Neuronal stem cell (in vitro differentiated cells): ENCODE results near the gene CAMTA1.

ENCODE experiments used
- DNase-seq: peaks from one replicate; pipeline ENCODE4 v3.0.0-alpha.2; 2013; ENCODE audit warnings: low spot score
- H2AFZ ChIP-seq: one replicate; pipeline ENCODE4 v1.6.1; 2013; ENCODE audit warnings: mild to moderate bottlenecking, low read length, inconsistent platforms
- H2AK5ac ChIP-seq: 2 replicates; pipeline ENCODE4 v1.6.1; 2013; ENCODE audit warnings: low read depth, mild to moderate bottlenecking, inconsistent platforms, low read length, moderate library complexity, mixed read lengths
- H2BK120ac ChIP-seq: 2 replicates; pipeline ENCODE4 v1.6.1; 2013; ENCODE audit warnings: low read depth, mild to moderate bottlenecking, inconsistent platforms, low read length, moderate library complexity, mixed read lengths
- H2BK12ac ChIP-seq: one replicate; pipeline ENCODE4 v1.6.1; 2013; ENCODE audit warnings: low read length, inconsistent platforms
- H2BK15ac ChIP-seq: 2 replicates; pipeline ENCODE4 v1.6.1; 2013; ENCODE audit warnings: mild to moderate bottlenecking, low read length, inconsistent platforms, mixed read lengths
- H2BK5ac ChIP-seq: one replicate; pipeline ENCODE4 v1.6.1; 2013; ENCODE audit warnings: inconsistent platforms, mild to moderate bottlenecking, low read length, moderate library complexity
- H3K14ac ChIP-seq: one replicate; pipeline ENCODE4 v1.6.1; 2013; ENCODE audit warnings: low read length, inconsistent platforms
- H3K18ac ChIP-seq: 2 replicates; pipeline ENCODE4 v1.6.1; 2013; ENCODE audit warnings: low read length, inconsistent platforms
- H3K23ac ChIP-seq: 2 replicates; pipeline ENCODE4 v1.6.1; 2013; ENCODE audit warnings: low read depth, mild to moderate bottlenecking, mixed read lengths, low read length, inconsistent platforms; ENCODE audit not compliant: poor library complexity
- H3K27ac ChIP-seq: replicated peaks from 3 replicates; pipeline ENCODE4 v1.5.1; 2013; ENCODE audit warnings: low read length, inconsistent platforms
- H3K27me3 ChIP-seq, 3 experiments: 2 replicates each; pipeline ENCODE4 v1.6.1; 2013; ENCODE audit warnings: low read length in 3 of 3, mild to moderate bottlenecking in 2 of 3, inconsistent platforms in 1 of 3, low read depth in 1 of 3, mixed read lengths in 1 of 3, moderate library complexity in 1 of 3; ENCODE audit not compliant: control insufficient read depth in 3 of 3, insufficient read depth in 3 of 3
- H3K36me3 ChIP-seq, 2 donors: replicated peaks in 1 of 2; 2 replicates each; pipeline ENCODE4 v1.6.1; 2013; ENCODE audit warnings: low read length in 2 of 2; ENCODE audit not compliant: control insufficient read depth in 2 of 2, insufficient read depth in 2 of 2
- H3K4ac ChIP-seq: 2 replicates; pipeline ENCODE4 v1.6.1; 2013; ENCODE audit warnings: inconsistent platforms, mild to moderate bottlenecking, low read length, moderate library complexity
- H3K4me1 ChIP-seq, 2 donors: 1 replicate in 1 of 2; 2 replicates in 1 of 2; pipeline ENCODE4 v1.6.1; 2013; ENCODE audit warnings: low read length in 2 of 2, low read depth in 1 of 2; ENCODE audit not compliant: control insufficient read depth in 2 of 2, insufficient read depth in 1 of 2
- H3K4me2 ChIP-seq: one replicate; pipeline ENCODE4 v1.6.1; 2013; ENCODE audit warnings: mild to moderate bottlenecking, low read length, inconsistent platforms; ENCODE audit not compliant: insufficient read depth, poor library complexity, severe bottlenecking
- H3K4me3 ChIP-seq, 2 donors: 2 replicates each; pipeline ENCODE4 v1.5.1; 2013; ENCODE audit warnings: low read length in 2 of 2, mild to moderate bottlenecking in 2 of 2, inconsistent platforms in 1 of 2, moderate library complexity in 1 of 2
- H3K79me1 ChIP-seq: one replicate; pipeline ENCODE4 v1.6.1; 2013; ENCODE audit warnings: low read depth, mild to moderate bottlenecking, inconsistent platforms, low read length, moderate library complexity
- H3K9ac ChIP-seq: one replicate; pipeline ENCODE4 v1.6.1; 2013; ENCODE audit warnings: mild to moderate bottlenecking, low read depth, low read length, inconsistent platforms; ENCODE audit not compliant: poor library complexity
- H3K9me3 ChIP-seq, 2 donors: replicated peaks in 1 of 2; 2 replicates each; pipeline versions ENCODE3 to v1.6.1; 2013; ENCODE audit warnings: low read length in 2 of 2, mild to moderate bottlenecking in 2 of 2, inconsistent platforms in 1 of 2, low read depth in 1 of 2, mixed read lengths in 1 of 2, moderate library complexity in 1 of 2; ENCODE audit not compliant: control insufficient read depth in 2 of 2, insufficient read depth in 1 of 2
- H4K8ac ChIP-seq: one replicate; pipeline ENCODE4 v1.6.1; 2013; ENCODE audit warnings: low read depth, mild to moderate bottlenecking, inconsistent platforms, low read length, moderate library complexity
- H4K91ac ChIP-seq: one replicate; pipeline ENCODE4 v1.6.1; 2013; ENCODE audit warnings: low read length, low read depth, mild to moderate bottlenecking, inconsistent platforms; ENCODE audit not compliant: poor library complexity
- WGBS, 2 donors: extraction: QIAGEN DNeasy Blood & Tissue Kit; methylation state at CpG; one replicate each; pipeline ENCODE4 v1.1.7; 2013; ENCODE audit warnings: missing lambda C conversion rate in 2 of 2, mixed read lengths in 1 of 2; ENCODE audit not compliant: insufficient read length in 2 of 2, insufficient replicate concordance in 1 of 2; ENCODE audit errors: extremely low coverage in 2 of 2; 5-methylcytosine and 5-hydroxymethylcytosine counted together

Gene CAMTA1

GRCh38 chr1:7104339-7104738 is 319.1 kb downstream of the CAMTA1 start:
- Histone ChIP-seq H3K36me3 (peaks cover 0 to 6% of the 10 kb centered on the region in 2 donors), H4K91ac (no peak overlapping the region), H2BK120ac (no peak overlapping the region), H3K23ac (no peak overlapping the region), H3K4me2 (no peak overlapping the region), H3K27ac (no peak overlapping the region), H3K27me3 (peaks cover 0 to 10% (median 4%) of the 10 kb centered on the region in 3 experiments), H3K18ac (no peak overlapping the region), H2BK12ac (no peak overlapping the region), H3K9ac (no peak overlapping the region), H2BK5ac (no peak overlapping the region), H2AK5ac (no peak overlapping the region), H4K8ac (no peak overlapping the region), H3K9me3 (peaks cover 0 to 9% of the 10 kb centered on the region in 2 donors), H3K14ac (no peak overlapping the region), H3K4ac (no peak overlapping the region), H2BK15ac (no peak overlapping the region), H2AFZ (no peak overlapping the region), H3K4me3 (no peak overlapping the region), H3K79me1 (no peaks in the 10 kb centered on the region), H3K4me1 (peaks cover 0 to 10% of the 10 kb centered on the region in 2 donors)
- WGBS, 2 donors = no CpG with 5 or more reads among the region's 2 CpGs
- no peak for DNase-seq

DNA sequence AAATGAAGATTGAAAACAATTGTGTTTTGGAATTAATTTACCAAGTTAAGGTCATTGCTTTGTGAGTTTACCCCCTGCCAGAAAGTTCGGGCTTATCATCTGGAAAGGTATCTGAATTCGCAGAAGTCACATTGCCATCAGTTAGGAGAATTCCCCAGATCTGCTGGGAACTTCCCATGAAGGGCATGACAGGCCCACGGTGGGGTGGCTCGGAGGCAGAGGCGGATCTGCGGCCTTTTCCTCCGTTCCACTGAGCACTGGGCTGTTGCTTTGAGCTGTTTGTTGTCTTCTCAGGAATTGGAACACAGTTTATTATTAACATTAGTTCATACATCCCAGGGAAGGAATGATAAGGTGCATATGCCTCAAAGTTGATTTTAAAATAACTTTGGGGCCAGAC is 320.0 kb downstream of the CAMTA1 start:
- Histone ChIP-seq H3K36me3 (peaks cover 0 to 6% of the 10 kb centered on the region in 2 donors), H3K4me2 (no peak overlapping the region), H3K9me3 (peaks cover 0 to 9% of the 10 kb centered on the region in 2 donors), H3K27me3 (peaks cover 0 to 7% (median 4%) of the 10 kb centered on the region in 3 experiments), H4K8ac (no peak overlapping the region), H3K18ac (no peak overlapping the region), H3K14ac (no peak overlapping the region), H3K23ac (no peak overlapping the region), H3K4me1 (peaks cover 0 to 10% of the 10 kb centered on the region in 2 donors), H2AFZ (no peak overlapping the region), H2BK120ac (no peak overlapping the region), H2BK5ac (no peak overlapping the region), H3K27ac (no peak overlapping the region), H4K91ac (no peak overlapping the region), H3K9ac (no peak overlapping the region), H2BK12ac (no peak overlapping the region), H2BK15ac (no peak overlapping the region), H2AK5ac (no peak overlapping the region), H3K4ac (no peak overlapping the region), H3K79me1 (no peaks in the 10 kb centered on the region), H3K4me3 (no peak overlapping the region)
- DNase-seq = no peak
- no CpG with 5 or more reads among the region's 7 CpGs for WGBS, 2 donors

- Histone ChIP-seq H3K79me1 (no peaks in the 10 kb centered on the region), H2AFZ (no peak overlapping the region), H4K8ac (no peak overlapping the region), H3K4ac (no peak overlapping the region), H3K18ac (no peak overlapping the region), H2AK5ac (no peak overlapping the region), H3K9ac (no peak overlapping the region), H2BK5ac (no peak overlapping the region), H2BK15ac (no peak overlapping the region), H4K91ac (peak overlapping the region; percentile 42), H3K23ac (peak overlapping the region; percentile 8), H3K4me2 (no peak overlapping the region), H3K27ac (no peak overlapping the region), H3K14ac (no peak overlapping the region), H3K4me1 (peaks cover 0 to 10% of the 10 kb centered on the region in 2 donors), H3K36me3 (peaks cover 0 to 6% of the 10 kb centered on the region in 2 donors), H2BK120ac (no peak overlapping the region), H2BK12ac (no peak overlapping the region), H3K9me3 (peaks cover 0 to 9% of the 10 kb centered on the region in 2 donors), H3K27me3 (peaks cover 0 to 4% (median 4%) of the 10 kb centered on the region in 3 experiments), H3K4me3 (no peak overlapping the region)
- no CpG with 5 or more reads among the region's 15 CpGs for WGBS, 2 donors
- DNase-seq = no peak
These were observed 321.3 kb downstream of the CAMTA1 start for GRCh38 chr1:7106442-7107108.

DNA sequence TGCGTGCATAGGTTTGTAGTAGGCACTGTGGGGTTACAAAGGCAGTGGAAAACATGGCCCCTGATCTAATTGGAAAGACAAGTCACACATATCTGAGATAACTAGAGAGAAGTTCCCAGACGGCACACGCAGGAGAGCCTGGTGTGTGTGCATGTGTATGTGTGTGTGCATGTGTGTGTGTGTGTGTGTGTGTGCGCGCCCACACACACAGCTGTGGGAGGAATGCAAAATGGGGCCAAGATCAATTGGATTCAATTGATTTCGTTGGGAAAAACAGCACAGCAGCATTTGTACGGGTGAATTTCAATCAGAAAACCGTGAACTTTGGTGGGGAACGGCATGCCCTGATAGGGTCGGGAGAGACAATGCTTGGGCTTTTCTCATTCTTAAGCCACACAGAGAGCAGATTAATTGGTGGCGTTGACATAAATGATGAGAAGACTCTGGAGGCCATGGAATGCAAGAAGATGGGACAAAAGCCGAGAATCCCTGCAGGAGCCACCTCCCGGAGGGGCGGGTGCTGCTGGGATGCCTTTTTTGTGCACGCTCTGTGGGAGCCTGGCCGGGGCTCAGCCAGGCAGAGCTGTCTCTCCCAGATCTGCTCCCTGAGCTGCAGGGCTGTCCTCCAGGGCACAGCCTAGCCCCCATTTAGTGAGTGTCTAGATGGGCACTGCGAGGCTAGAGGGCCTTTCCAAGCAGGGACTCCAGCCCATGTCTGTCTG is 322.0 kb downstream of the CAMTA1 start:
- Histone ChIP-seq H3K9ac (peak overlapping the region; percentile 45), H4K8ac (no peak overlapping the region), H3K4me3 (no peak overlapping the region), H3K18ac (no peak overlapping the region), H2AFZ (no peak overlapping the region), H2BK120ac (no peak overlapping the region), H2BK12ac (no peak overlapping the region), H2AK5ac (no peak overlapping the region), H3K4ac (no peak overlapping the region), H4K91ac (peak overlapping the region; percentile 42), H3K79me1 (no peaks in the 10 kb centered on the region), H3K4me2 (no peak overlapping the region), H3K27ac (no peak overlapping the region), H3K27me3 (peaks cover 0 to 4% (median 4%) of the 10 kb centered on the region in 3 experiments), H3K23ac (peak overlapping the region; percentile 8), H3K36me3 (peaks cover 0 to 6% of the 10 kb centered on the region in 2 donors), H2BK15ac (no peak overlapping the region), H3K9me3 (peaks cover 0 to 9% of the 10 kb centered on the region in 2 donors), H3K14ac (peak overlapping the region; percentile 77), H3K4me1 (peaks cover 0 to 10% of the 10 kb centered on the region in 2 donors), H2BK5ac (no peak overlapping the region)
- DNase-seq = no peak
- WGBS, 2 donors = no CpG with 5 or more reads among the region's 17 CpGs
